WTC11 (cell line): Measurements from ENCODE around the gene BNC2. TPM values are rescaled to one million over a fixed set of nuclear protein-coding genes. Genes with fewer than 3 reads are reported as not detected.

Experiments
- ATAC-seq: fragments of 200-7000 bp; cut with Tn5 transposase; 2 replicates; pipeline ENCODE4 v1.10.0; 2021; ENCODE audit warnings: mild to moderate bottlenecking, moderate library complexity
- CTCF ChIA-PET: fragments of 300-600 bp; sonication (Branson Sonifier 250); formaldehyde crosslinking; loops from one replicate; lab custom pipeline; 2021; ENCODE audit warnings: antibody characterized with exemption; lab: Charles Lee
- POLR2A ChIA-PET: fragments of 350-600 bp; sonication (Branson Sonifier 250); formaldehyde crosslinking; loops from one replicate; lab custom pipeline; 2021; ENCODE audit warnings: antibody characterized with exemption; lab: Charles Lee
- DNase-seq: peaks from one replicate; pipeline ENCODE4 v3.0.0; 2021; ENCODE audit warnings: low spot score
- H3K27ac Mint-ChIP-seq: 2 replicates; pipeline ENCODE4 v1.8.0; 2021; ENCODE audit warnings: mixed read lengths
- H3K27me3 Mint-ChIP-seq: 2 replicates; pipeline ENCODE4 v1.8.0; 2021; ENCODE audit warnings: low read depth, mild to moderate bottlenecking, moderate library complexity, mixed read lengths
- H3K36me3 Mint-ChIP-seq: 2 replicates; pipeline ENCODE4 v1.8.0; 2021; ENCODE audit warnings: mixed read lengths
- H3K4me1 Mint-ChIP-seq: 2 replicates; pipeline ENCODE4 v1.8.0; 2022; ENCODE audit warnings: mixed read lengths
- H3K4me3 Mint-ChIP-seq: 2 replicates; pipeline ENCODE4 v1.8.0; 2021; ENCODE audit warnings: mild to moderate bottlenecking, moderate library complexity, mixed read lengths
- H3K9me3 Mint-ChIP-seq: 2 replicates; pipeline ENCODE4 v1.8.0; 2021; ENCODE audit warnings: mixed read lengths
- AR ChIP-seq: fragments of 250-450 bp; sonication (Bioruptor Pico); IDR thresholded peaks from 2 replicates; pipeline ENCODE4 v1.9.0; 2021; ENCODE audit warnings: mild to moderate bottlenecking
- ATF1 ChIP-seq: sonication (generic); formaldehyde crosslinking; IDR thresholded peaks from 2 replicates; pipeline ENCODE4 v1.8.1; 2023; ENCODE audit warnings: mild to moderate bottlenecking, moderate library complexity, missing genetic modification reagents
- ELF4 ChIP-seq: sonication (generic); formaldehyde crosslinking; IDR thresholded peaks from 2 replicates; pipeline ENCODE4 v1.8.1; 2022; ENCODE audit warnings: low read depth, mild to moderate bottlenecking, moderate library complexity, missing genetic modification reagents
- JAZF1 ChIP-seq: fragments of 250-450 bp; sonication (Bioruptor Pico); IDR thresholded peaks from 2 replicates; pipeline ENCODE4 v1.9.0; 2021; ENCODE audit warnings: moderate library complexity, mild to moderate bottlenecking, inconsistent platforms
- JUN ChIP-seq: sonication (generic); formaldehyde crosslinking; IDR thresholded peaks from 2 replicates; pipeline ENCODE4 v1.8.0; 2023; ENCODE audit warnings: mild to moderate bottlenecking, missing genetic modification reagents
- KAT7 ChIP-seq: sonication (generic); formaldehyde crosslinking; IDR thresholded peaks from 2 replicates; pipeline ENCODE4 v1.8.1; 2023; ENCODE audit warnings: missing genetic modification reagents, mild to moderate bottlenecking, borderline replicate concordance
- MLX ChIP-seq: sonication (generic); formaldehyde crosslinking; IDR thresholded peaks from 2 replicates; pipeline ENCODE4 v1.8.1; 2023; ENCODE audit warnings: mild to moderate bottlenecking, missing genetic modification reagents, moderate library complexity
- NFATC4 ChIP-seq: fragments of 250-450 bp; sonication (Bioruptor Pico); IDR thresholded peaks from 2 replicates; pipeline ENCODE4 v1.9.0; 2021; ENCODE audit warnings: mild to moderate bottlenecking
- OVOL2 ChIP-seq: fragments of 250-450 bp; sonication (Bioruptor Pico); IDR thresholded peaks from 2 replicates; pipeline ENCODE4 v1.9.0; 2021; ENCODE audit warnings: mild to moderate bottlenecking, borderline replicate concordance
- PRRX2 ChIP-seq: fragments of 250-450 bp; sonication (Bioruptor Pico); IDR thresholded peaks from 2 replicates; pipeline ENCODE4 v1.8.0; 2021; ENCODE audit warnings: mild to moderate bottlenecking
- RORB ChIP-seq: fragments of 250-450 bp; sonication (Bioruptor Pico); IDR thresholded peaks from 2 replicates; pipeline ENCODE4 v1.9.0; 2021; ENCODE audit warnings: mild to moderate bottlenecking
- SP1 ChIP-seq: sonication (generic); formaldehyde crosslinking; conservative IDR thresholded peaks from 2 replicates; pipeline ENCODE4 v1.8.1; 2022; ENCODE audit warnings: missing genetic modification reagents
- TCF7 ChIP-seq: sonication (generic); formaldehyde crosslinking; IDR thresholded peaks from 2 replicates; pipeline ENCODE4 v1.8.0; 2022; ENCODE audit warnings: mild to moderate bottlenecking, low read depth, missing genetic modification reagents, moderate library complexity
- ZNF219 ChIP-seq: sonication (generic); formaldehyde crosslinking; IDR thresholded peaks from 2 replicates; pipeline ENCODE4 v1.8.0; 2023; ENCODE audit warnings: missing genetic modification reagents, mild to moderate bottlenecking, borderline replicate concordance
- ZNF317 ChIP-seq: sonication (generic); formaldehyde crosslinking; IDR thresholded peaks from 2 replicates; pipeline ENCODE4 v1.8.1; 2023; ENCODE audit warnings: low read depth, mild to moderate bottlenecking, moderate library complexity, missing genetic modification reagents, borderline replicate concordance
- ZNF671 ChIP-seq: fragments of 250-450 bp; sonication (Bioruptor Pico); IDR thresholded peaks from 2 replicates; pipeline ENCODE4 v1.8.0; 2021; ENCODE audit warnings: mild to moderate bottlenecking
- total RNA-seq: library from RNA; stranded (reverse); gene quantifications from 3 replicates; pipeline ENCODE4 v1.2.3, GENCODE V29; 2021
- TF ChIP-seq, protein P1 (sequence below): sonication (generic); formaldehyde crosslinking; IDR thresholded peaks from 2 replicates; pipeline ENCODE4 v1.8.0; 2023; ENCODE audit warnings: missing genetic modification reagents, mild to moderate bottlenecking, borderline replicate concordance
- TF ChIP-seq, protein P2 (sequence below): sonication (generic); formaldehyde crosslinking; IDR thresholded peaks from 2 replicates; pipeline ENCODE4 v1.8.0; 2022; ENCODE audit warnings: missing genetic modification reagents
- TF ChIP-seq, protein P3 (sequence below): sonication (generic); formaldehyde crosslinking; IDR thresholded peaks from 2 replicates; pipeline ENCODE4 v1.8.1; 2023; ENCODE audit warnings: mild to moderate bottlenecking, missing genetic modification reagents
- TF ChIP-seq, protein P4 (sequence below): sonication (generic); formaldehyde crosslinking; IDR thresholded peaks from 2 replicates; pipeline ENCODE4 v1.8.0; 2022; ENCODE audit warnings: mild to moderate bottlenecking, missing genetic modification reagents

BNC2 gene
- total RNA-seq, 1 experiment from 2014 or later: 33.3 TPM

DNA sequence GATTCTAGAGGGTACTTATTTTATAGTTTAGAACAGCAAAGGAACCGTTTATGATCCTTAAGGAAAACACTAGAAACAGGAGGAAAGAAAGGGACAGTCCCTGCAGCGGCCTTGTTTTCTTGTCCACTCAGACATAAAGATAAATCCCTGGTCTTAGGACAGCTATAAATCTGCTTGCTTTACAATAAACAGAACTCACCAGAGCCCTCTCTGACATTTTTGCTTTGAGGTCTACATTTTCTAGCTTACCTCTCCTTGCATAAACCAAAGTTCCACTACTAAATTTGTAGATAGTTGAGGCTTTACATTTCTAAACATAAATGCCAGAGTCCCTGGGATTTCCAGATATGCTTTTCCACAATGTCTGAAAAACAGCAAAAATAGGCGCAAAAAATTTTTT lies 422.5 kb downstream of the BNC2 start:
- Mint-ChIP-seq H3K4me1 (peaks cover 22% of the 10 kb centered on the region), H3K27ac (no peak overlapping the region), H3K36me3 (no peaks in the 10 kb centered on the region), H3K4me3 (no peak overlapping the region), H3K9me3 (no peaks in the 10 kb centered on the region), H3K27me3 (no peaks in the 10 kb centered on the region)
- DNase-seq (no peak), ATAC-seq (no peak)
- ChIA-PET CTCF (no interaction called here), POLR2A (no interaction called here)
- TF ChIP-seq JUN (CRISPR knock-in tag): no peak
- no peak for TF ChIP-seq KAT7 (CRISPR knock-in tag)
- TF ChIP-seq, protein P1, sequence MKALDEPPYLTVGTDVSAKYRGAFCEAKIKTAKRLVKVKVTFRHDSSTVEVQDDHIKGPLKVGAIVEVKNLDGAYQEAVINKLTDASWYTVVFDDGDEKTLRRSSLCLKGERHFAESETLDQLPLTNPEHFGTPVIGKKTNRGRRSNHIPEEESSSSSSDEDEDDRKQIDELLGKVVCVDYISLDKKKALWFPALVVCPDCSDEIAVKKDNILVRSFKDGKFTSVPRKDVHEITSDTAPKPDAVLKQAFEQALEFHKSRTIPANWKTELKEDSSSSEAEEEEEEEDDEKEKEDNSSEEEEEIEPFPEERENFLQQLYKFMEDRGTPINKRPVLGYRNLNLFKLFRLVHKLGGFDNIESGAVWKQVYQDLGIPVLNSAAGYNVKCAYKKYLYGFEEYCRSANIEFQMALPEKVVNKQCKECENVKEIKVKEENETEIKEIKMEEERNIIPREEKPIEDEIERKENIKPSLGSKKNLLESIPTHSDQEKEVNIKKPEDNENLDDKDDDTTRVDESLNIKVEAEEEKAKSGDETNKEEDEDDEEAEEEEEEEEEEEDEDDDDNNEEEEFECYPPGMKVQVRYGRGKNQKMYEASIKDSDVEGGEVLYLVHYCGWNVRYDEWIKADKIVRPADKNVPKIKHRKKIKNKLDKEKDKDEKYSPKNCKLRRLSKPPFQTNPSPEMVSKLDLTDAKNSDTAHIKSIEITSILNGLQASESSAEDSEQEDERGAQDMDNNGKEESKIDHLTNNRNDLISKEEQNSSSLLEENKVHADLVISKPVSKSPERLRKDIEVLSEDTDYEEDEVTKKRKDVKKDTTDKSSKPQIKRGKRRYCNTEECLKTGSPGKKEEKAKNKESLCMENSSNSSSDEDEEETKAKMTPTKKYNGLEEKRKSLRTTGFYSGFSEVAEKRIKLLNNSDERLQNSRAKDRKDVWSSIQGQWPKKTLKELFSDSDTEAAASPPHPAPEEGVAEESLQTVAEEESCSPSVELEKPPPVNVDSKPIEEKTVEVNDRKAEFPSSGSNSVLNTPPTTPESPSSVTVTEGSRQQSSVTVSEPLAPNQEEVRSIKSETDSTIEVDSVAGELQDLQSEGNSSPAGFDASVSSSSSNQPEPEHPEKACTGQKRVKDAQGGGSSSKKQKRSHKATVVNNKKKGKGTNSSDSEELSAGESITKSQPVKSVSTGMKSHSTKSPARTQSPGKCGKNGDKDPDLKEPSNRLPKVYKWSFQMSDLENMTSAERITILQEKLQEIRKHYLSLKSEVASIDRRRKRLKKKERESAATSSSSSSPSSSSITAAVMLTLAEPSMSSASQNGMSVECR (CRISPR knock-in tag): no peak

GRCh38 chr9:16446636-16447035 lies 423.8 kb downstream of the BNC2 start:
- TF ChIP-seq ZNF671: no peak
- TF ChIP-seq RORB (CRISPR knock-in tag): no peak
- TF ChIP-seq PRRX2 (CRISPR knock-in tag): no peak
- TF ChIP-seq MLX (CRISPR knock-in tag): no peak
- TF ChIP-seq OVOL2 (CRISPR knock-in tag): no peak
- TF ChIP-seq SP1 (CRISPR knock-in tag): no peak
- TF ChIP-seq, protein P2, sequence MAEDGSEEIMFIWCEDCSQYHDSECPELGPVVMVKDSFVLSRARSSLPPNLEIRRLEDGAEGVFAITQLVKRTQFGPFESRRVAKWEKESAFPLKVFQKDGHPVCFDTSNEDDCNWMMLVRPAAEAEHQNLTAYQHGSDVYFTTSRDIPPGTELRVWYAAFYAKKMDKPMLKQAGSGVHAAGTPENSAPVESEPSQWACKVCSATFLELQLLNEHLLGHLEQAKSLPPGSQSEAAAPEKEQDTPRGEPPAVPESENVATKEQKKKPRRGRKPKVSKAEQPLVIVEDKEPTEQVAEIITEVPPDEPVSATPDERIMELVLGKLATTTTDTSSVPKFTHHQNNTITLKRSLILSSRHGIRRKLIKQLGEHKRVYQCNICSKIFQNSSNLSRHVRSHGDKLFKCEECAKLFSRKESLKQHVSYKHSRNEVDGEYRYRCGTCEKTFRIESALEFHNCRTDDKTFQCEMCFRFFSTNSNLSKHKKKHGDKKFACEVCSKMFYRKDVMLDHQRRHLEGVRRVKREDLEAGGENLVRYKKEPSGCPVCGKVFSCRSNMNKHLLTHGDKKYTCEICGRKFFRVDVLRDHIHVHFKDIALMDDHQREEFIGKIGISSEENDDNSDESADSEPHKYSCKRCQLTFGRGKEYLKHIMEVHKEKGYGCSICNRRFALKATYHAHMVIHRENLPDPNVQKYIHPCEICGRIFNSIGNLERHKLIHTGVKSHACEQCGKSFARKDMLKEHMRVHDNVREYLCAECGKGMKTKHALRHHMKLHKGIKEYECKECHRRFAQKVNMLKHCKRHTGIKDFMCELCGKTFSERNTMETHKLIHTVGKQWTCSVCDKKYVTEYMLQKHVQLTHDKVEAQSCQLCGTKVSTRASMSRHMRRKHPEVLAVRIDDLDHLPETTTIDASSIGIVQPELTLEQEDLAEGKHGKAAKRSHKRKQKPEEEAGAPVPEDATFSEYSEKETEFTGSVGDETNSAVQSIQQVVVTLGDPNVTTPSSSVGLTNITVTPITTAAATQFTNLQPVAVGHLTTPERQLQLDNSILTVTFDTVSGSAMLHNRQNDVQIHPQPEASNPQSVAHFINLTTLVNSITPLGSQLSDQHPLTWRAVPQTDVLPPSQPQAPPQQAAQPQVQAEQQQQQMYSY (CRISPR knock-in tag): no peak
- no peak for TF ChIP-seq ATF1 (CRISPR knock-in tag)
- no peak for TF ChIP-seq NFATC4 (CRISPR knock-in tag)
- no peak for TF ChIP-seq ZNF317 (CRISPR knock-in tag)
- TF ChIP-seq AR: no peak
- no peak for TF ChIP-seq JAZF1
- no peak for TF ChIP-seq TCF7 (CRISPR knock-in tag)
- TF ChIP-seq, protein P3, sequence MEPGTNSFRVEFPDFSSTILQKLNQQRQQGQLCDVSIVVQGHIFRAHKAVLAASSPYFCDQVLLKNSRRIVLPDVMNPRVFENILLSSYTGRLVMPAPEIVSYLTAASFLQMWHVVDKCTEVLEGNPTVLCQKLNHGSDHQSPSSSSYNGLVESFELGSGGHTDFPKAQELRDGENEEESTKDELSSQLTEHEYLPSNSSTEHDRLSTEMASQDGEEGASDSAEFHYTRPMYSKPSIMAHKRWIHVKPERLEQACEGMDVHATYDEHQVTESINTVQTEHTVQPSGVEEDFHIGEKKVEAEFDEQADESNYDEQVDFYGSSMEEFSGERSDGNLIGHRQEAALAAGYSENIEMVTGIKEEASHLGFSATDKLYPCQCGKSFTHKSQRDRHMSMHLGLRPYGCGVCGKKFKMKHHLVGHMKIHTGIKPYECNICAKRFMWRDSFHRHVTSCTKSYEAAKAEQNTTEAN (CRISPR knock-in tag): no peak
- TF ChIP-seq ELF4 (CRISPR knock-in tag): no peak
- no peak for TF ChIP-seq ZNF219 (CRISPR knock-in tag)
- TF ChIP-seq, protein P4, sequence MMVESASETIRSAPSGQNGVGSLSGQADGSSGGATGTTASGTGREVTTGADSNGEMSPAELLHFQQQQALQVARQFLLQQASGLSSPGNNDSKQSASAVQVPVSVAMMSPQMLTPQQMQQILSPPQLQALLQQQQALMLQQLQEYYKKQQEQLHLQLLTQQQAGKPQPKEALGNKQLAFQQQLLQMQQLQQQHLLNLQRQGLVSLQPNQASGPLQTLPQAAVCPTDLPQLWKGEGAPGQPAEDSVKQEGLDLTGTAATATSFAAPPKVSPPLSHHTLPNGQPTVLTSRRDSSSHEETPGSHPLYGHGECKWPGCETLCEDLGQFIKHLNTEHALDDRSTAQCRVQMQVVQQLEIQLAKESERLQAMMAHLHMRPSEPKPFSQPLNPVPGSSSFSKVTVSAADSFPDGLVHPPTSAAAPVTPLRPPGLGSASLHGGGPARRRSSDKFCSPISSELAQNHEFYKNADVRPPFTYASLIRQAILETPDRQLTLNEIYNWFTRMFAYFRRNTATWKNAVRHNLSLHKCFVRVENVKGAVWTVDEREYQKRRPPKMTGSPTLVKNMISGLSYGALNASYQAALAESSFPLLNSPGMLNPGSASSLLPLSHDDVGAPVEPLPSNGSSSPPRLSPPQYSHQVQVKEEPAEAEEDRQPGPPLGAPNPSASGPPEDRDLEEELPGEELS (CRISPR knock-in tag): no peak
- TF ChIP-seq, all 79 proteins: peak for 0
- ChIA-PET POLR2A (no interaction called here), CTCF (no interaction called here)
- Mint-ChIP-seq H3K36me3 (no peaks in the 10 kb centered on the region), H3K4me1 (peaks cover 34% of the 10 kb centered on the region), H3K27ac (no peak overlapping the region), H3K27me3 (no peaks in the 10 kb centered on the region), H3K4me3 (no peak overlapping the region), H3K9me3 (no peaks in the 10 kb centered on the region)
- DNase-seq (no peak), ATAC-seq (no peak)
